GM19395 (cell line): ENCODE data around the gene DIS3L2.
"Not testable (repeated sequence)": the region's sequence is repeated elsewhere in the genome, so short reads cannot be mapped to it uniquely, and the experiment has no call there.

Experiments
- ATAC-seq: cut with Tn5 transposase; IDR thresholded peaks from one replicate; pipeline ENCODE4 v1.9.1; 2021; ENCODE audit warnings: mild to moderate bottlenecking, moderate library complexity; ENCODE audit not compliant: unreplicated experiment

DIS3L2 gene

DNA sequence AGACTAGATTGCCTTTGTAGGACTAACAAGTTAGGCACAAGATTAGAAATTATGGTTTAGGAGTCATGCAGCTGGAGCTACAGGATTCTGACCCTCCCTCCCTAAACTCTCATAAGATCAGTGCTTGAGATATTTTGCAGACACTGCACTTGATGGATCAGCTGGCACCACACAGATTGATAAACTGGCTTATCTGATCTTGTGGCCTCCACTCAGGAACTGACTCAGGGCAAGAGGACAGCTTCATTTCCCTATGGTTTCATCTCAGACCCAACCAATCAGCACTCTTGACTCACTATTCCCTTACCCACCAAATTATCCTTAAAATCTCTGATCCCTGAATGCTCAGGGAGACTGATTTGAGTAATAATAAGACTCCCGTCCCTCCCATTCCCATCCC lies 152.3 kb downstream of the DIS3L2 start:
- ATAC-seq: no peak

DNA sequence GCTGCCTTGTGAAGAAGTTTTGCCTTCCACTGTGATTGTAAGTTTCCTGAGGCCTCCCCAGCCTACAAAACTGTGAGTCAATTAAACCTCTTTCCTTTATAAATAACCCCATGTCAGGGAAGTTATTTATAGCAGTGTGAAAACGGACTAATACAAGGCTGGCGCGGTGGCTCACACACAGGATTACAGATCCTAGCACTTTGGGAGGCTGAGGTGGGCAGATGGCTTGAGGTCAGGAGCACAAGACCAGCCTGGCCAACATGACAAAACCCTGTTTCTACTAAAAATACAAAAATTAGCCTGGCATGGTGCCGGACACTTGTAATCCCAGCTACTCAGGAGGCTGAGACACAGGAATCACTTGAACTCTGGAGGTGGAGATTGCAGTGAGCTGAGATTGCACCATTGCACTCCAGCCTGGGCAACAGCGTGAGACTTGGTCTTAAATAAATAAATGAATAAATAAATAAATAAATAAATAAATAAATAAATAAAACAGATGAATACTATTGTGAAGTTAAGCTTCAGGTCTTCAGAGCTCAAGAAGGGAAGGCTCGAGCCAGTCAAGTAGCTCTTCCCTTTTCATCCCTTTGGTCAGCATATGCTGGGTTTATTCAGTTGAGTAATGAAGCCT lies 154.3 kb downstream of the DIS3L2 start:
- not testable (repeated sequence) for ATAC-seq

DNA sequence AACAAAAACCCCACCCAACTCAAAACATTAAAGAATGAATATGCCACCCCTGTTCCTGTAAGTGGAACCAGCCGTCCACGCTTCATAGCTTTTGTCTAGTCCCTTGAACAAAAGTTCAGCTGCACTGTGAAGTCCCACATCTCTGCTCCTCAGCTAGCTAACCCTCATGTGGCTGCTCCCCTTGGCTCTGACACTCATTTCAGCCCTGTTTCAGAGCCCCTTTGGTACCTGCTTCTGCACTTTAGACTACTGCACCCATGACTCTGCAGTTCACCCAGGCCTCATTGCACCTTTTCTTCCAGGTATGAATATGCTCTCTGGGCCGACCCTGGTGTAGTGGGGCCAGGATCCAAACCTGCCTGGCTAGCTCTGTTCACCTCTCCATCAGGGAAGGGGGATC lies 155.3 kb downstream of the DIS3L2 start:
- ATAC-seq: no peak

DNA sequence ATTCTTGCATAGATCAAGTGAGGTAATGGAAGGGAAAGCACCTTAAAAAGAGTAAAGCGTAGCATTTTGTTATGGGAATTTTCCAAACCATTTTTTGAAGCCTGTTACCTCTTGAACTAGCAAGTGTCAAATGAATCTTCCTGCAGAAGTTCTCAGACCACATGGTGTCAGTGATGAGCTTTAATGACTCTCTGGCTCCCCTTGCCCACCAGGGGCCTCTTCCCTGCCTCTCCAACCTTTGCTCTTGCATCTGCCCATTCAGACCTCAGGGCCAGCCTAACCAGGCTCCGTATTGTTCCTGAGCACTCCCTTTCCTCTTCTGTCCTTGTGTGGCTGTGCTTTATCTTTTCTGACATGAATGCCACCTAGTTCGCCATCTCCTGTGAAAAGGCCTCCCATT lies 155.9 kb downstream of the DIS3L2 start:
- ATAC-seq: no peak

DNA sequence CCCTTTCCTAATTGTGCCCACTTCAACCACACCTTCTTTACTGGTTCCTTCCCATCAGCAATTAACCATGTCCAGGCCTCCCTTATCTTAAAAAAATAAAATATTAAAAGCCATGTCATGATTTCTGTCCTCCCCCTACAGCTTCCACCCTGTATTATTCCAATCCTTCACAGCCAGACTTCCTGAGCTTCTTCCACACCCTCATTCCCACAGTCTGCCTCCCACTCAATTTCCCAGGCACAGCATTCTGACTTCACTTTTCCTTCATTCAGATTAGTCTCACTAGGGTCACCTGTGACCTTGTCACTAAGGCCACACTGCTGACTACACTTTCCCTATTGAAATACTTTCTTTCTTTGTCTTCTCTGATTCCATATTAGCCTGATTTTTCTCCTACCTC lies 159.4 kb downstream of the DIS3L2 start:
- no peak for ATAC-seq

DNA sequence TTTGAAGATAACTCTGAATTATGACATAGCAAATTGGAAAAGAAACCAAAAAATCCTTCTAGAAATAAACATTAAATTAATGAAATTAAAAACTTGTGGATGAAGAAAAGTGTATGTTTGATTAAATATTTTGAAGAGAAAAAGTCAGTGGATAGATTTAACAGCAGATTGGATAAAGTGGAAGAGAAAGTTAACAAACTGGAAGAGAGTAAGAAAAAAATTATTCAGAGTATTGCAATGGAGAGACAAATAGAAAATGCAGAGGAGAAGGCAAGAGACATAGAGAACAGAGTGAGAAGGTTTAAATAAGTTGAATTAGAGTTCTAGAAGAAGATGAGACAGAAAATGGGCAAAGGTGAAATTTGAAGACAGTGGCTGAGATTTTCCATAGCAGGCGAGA lies 162.8 kb downstream of the DIS3L2 start:
- ATAC-seq: no peak

DNA sequence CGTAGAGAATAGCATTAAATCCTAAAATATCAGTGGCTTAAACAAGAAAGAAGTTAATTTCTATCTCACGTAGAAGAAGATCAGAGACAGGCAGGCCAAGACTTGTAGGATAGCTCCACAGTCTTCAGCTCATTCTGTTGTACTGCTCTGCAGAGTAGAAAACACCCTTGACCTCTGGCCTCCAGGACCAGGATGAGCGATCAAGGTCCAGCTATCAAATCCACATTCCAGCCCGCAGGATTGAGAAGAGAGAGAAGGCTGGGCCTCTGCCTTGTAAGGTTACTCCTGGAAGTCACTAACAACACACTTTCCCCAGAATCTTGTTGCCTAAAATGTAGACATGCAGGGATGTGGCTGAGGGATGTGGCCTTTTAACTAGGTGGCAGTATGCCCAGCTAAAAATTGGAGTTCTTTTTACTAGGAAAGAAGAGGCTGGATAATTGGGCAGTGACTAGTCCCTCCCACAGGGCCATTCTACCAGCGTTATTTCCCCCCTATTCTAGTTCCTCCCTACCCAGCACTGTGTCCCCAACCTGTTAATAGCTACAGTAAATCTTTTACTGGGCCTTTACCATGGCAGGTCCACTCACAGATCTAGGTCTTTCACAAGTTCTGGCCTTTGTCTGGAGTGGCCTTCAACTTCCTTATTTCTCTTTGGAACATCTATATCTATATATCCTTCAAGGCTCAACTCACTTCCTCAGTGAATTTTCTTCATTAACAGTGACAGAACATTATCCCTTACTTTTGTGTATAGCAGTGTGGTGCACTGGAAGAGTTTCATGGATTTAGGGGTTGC lies 165.0 kb downstream of the DIS3L2 start:
- ATAC-seq: no peak

DNA sequence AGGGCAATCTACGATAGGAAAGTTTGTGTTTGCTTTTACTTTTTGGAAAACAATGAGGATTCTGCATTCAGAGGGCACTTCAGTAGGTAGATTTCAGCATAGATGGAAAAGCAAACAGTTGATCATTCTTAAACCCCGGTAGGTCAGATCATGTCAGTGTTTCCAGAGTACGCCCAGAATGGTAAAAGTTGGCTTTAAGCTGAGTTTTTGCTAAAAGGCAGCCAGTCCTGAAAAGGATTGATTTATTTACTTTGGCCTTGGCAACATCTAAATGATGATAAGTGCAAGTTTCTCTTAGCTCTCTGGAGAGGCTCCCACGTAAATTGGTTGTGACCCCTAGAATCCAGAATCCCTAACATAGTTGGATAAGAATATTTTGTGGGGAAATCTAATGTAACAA lies 168.0 kb downstream of the DIS3L2 start:
- ATAC-seq: no peak

DNA sequence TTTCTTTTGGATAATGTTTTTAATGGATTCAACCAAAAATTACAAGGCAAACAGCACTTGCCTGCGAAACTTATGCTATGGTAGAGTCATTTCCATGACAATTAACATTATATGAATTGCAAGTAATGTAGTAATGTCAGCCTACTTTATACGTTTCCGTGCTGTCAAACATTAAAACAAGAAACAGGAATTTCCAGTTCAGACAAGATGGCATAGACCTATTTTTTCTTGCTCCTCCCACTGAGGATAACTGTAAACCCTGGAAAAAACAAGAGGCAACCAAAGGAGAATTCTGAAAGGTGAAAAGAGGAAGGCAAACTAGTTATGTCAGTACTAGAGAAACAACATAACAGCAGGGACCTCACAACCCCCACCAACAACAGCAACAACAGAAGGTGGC lies 170.7 kb downstream of the DIS3L2 start:
- ATAC-seq: no peak

DNA sequence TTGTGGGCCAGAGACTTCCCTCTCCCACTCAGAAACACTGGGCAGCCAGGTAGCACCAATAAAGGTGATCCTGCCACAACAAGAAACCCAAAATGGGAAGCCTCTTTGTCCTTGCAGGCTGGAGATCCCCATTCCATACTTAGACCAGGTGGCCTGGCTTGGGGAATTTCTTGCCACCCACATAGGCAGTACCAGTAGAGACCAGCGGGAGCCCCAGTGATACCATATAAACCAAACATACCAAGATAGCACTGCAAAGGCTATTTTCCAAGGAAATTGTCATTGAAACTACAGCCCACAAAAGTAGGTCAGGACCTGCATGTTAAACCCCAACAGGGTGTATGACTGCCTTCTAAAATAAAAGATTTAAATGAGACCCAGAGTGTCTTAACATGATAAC lies 171.6 kb downstream of the DIS3L2 start:
- no peak for ATAC-seq

DNA sequence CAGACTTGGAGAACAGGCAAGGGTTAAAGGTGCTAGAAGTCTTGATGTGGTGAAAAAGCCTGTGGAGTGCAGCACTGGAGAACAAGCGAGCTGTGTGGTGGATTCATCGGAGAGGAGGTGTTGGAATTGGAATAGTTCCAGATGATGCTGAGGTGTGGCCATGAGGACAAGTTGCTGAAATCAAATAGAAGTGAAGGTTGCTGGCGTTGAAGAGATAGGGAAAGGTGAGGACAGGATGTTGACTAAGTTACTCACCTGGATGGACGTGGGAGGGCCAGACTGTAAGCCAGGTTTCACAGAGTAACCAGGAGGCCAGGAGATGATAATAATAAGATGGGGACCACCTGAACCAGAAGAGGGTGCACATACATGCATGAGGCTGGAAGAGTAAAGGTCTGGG lies 173.4 kb downstream of the DIS3L2 start:
- no peak for ATAC-seq

DNA sequence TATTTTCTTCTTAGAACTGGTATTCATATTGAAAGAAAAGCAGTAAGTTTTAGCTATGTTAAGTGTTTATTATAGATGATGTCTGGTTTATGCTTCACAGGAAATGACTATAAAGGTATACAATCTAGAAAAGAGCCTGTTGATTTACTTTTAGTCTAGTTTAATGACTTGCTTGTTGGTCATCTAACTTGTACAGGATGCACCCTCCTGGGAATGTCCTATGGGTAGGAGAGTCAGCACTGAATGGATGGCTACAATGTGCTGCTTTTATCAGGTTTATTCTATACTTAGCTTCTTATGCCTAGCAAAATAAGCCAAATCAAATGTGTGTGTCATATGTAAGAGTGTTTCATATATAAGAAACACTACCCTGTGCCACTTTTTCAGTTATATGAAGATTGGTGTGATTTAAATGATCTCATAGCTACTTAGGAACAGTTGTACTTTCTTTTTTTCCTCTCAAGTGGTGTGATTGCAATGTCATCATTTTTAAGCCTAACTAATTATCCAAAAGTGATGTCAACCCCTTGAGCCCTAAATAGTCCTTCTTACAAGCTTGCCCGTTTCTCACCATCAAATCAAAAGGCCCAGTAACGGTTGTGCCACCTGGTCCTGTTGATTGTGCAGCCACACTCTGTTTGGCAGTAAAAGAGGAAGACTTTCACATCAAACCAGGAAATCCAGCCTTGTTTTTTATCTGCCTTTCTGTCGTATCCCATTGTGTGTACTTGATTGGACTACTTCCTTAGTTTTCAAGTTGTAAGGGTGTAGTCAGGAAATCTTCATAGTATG lies 176.0 kb downstream of the DIS3L2 start:
- no peak for ATAC-seq

DNA sequence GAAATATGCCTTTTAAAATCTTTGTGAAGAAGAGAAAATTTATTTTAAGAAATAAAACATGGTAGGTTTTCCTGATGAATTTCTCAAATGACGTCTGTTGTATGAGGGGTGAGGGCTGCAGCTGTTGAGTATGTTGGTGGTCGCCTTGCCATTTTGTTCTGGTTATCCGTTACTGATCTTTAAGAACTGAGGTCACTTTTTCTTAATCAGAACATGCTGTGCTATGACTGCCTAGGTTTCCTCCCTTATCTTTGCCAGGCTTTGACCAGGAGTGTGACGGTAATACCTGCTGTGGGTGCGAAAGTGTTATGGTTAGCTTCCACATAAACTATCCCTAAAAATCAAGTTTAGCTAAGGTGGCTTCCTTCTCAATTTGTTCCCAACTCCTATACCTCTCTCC lies 176.9 kb downstream of the DIS3L2 start:
- ATAC-seq: no peak

DNA sequence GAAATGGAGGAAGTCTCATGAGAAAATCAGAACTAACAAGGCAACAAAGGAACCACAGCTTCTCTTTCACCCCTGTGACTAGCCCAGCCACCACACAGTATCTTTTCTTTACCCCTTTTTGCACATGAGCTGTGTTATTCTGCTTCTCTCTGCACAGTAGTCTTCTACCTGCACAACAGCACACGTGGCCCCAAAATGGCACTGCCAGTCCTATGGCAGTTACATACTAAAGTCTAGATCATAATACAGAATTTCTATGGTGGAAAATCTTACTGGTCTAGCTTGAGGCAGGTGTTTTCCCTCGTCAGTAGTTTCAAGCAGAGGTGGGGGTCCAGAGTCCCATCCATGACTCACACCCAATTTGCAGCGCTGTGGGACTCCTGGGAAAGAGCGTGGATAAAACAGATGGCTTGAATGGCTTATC lies 177.7 kb downstream of the DIS3L2 start:
- ATAC-seq: no peak

DNA sequence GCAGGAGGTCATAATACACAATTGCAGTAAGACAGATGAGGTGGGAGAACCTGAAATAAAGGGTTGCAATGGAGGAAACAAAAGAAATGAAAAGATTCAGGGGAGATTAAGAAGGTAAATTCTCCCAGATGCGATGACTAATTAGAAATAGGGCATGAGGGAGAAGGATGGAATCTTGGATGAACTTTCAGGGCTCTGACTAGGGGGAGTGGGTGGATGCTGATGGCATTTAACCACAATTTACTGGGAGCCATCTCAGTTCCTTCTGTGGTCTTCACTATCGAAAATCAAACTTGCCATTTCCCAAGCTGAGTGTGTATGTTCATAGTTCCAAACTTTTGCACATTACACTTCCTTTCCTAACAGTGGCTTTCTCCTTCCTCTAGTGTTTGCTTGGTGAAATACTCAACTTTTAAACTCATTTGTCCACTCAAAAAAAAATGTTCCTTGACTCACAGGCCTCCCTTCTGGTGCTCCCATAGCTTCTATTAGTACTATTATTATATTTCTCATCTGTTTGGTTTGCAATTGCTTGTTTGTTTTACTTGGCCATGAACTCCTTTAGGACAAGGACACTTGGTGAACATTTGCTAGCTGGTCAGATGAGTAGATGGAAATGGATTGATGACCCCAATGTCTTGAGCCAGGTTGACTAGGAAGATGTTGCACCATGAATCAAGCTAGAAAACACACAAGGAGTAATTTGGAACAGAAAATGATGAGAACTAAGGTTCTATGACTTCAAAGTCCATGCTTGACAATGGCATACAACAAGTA lies 178.5 kb downstream of the DIS3L2 start:
- no peak for ATAC-seq

DNA sequence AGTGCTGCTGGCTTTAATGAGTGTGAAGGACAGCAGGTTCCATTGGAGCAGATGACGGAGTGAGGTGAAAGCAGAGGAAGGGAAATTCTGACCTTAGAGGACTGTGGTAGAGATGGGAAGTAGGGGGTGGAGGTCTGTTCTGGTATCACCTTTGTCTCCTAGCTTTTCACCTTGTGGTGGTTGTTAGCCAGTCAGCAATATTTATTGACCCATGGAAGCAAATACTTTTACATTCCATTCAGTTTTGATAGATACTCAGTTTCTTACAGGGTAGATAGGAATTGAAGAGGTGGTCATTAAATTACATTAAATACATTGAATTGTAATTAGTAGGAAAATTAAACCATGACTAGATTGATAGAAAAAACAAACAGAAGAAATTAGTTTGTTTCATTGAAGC lies 180.1 kb downstream of the DIS3L2 start:
- ATAC-seq: no peak

DNA sequence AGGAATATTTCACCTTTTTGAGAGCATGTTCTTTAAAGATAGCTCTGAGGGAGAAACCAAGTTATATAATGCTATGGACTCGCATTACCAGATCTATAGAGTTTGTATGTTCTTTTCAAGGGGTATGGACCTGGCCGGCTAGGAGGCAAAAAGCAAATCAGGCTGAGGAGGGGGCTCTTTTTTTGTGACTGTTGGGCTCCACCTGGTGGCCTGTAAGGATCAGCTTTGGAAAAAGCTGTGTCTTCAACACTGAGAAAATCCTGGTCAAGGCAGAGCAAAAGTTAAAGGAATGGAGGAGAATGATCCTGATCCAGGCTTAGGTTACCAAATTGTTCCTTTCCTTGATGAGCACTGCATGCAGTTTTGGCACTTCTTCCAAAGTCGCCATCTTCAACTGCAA lies 180.5 kb downstream of the DIS3L2 start:
- no peak for ATAC-seq

DNA sequence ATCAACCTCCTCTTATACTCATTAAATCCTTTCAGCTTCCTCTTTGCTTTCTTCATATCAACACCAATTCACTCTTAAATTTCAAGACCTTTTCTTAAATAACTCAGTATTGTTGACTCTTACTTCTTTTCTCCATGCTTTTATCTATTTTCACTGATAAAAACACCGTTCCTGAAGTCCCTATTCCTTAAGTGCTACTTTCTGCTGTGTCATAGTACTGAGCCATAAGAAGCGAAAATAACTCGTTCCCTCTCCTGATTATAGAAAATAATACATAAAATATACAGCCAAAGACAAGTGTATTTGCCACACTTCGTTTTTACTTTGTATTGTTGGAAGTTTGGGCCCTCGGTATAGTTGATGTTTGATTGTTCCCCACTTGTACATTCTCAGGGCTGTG lies 181.0 kb downstream of the DIS3L2 start:
- no peak for ATAC-seq

DNA sequence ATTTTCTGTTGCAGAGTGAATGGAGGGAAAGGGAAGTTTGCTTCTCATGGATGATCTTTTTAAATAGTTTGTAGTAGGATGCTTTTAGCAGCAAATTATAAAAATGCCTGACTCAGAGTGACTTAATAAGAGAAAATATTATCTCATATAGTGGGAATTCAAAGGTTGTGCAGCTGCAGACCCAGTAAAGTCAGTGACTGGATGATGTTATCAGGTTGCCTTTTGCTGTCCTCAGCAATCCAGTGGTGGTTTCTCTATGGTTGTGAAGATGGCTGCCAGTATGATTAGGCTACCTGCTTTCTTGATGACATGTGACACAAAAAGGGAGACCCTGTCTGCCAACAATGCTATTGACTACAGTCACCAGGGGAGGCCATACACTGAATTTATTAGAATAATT lies 184.8 kb downstream of the DIS3L2 start:
- ATAC-seq: no peak

DNA sequence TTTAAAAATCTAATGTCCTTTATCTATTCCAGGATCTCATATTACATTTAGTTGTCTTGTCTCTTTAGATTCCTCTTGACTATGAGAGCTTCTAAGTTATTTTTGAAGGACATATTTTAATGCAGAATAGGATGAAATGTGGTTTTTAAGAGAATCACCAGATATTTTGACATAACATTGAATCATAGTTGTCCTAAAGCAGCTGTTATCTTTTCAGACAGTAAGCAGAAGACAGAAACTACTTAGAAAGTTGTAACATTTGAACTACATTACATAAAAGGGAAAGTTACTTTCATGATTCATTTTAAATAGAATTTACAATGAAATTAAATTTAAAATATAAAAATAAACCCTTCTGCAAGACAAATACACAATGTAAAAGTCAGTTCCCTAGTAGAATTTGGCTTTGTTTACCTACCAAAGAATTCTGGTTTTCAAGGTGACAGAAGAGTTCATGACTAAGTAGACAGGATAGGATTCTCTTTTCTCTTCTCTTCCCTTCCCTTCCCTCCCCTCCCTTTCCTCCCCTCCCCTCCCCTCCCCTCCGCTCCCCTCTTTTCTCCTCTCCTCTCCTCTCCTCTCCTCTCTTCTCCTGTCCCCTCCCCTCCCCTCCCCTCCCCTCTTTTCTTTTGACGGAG lies 186.0 kb downstream of the DIS3L2 start:
- no peak for ATAC-seq

DNA sequence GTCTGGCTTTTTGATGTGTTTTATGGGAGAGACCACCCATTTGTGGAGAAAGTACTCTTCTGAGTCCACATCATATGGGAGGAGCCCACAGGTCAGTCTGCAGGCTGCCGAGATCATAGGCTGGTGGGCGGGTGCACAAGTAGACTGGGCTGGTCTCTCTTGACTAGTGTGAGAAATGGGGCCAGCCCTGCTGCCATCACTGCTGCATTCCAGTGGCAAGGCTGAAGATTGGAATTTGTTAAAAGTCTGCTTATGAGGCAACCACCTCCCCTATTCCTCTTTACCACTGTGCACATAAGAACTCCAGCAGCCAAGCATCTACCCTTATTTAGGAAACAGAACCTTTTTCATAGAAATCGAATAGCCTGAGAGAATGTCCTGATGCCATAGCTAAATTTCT lies 200.7 kb downstream of the DIS3L2 start:
- ATAC-seq: no peak
